ENCODE data around the gene GRM8.

- TF ChIP-seq CTCF (IDR thresholded peaks at IDR 0.05; ENCODE audit: poor library complexity, severe bottlenecking) (no peak), RAD21 (conservative IDR thresholded peaks at IDR 0.05) (no peak), EZH2 (IDR thresholded peaks at IDR 0.05; ENCODE audit: borderline replicate concordance, insufficient read depth, low read length, poor library complexity, severe bottlenecking) (no peak), SMC3 (conservative IDR thresholded peaks at IDR 0.05; ENCODE audit: poor library complexity) (no peak)
These were observed 644.4 kb downstream of the GRM8 start for GRCh38 chr7:126608339-126608776.

Measured in neural cell (in vitro differentiated cells).